Heart left ventricle (tissue), 16 donors: ENCODE measurements around the gene CLCN4. TPM values are rescaled to one million over a fixed set of nuclear protein-coding genes. Genes with fewer than 3 reads are reported as not detected.

Source experiments
- ATAC-seq, 4 donors: fragments of 200-7000 bp; cut with Tn5 transposase; one replicate each; pipeline ENCODE4 v1.9.1; 2020 to 2022; ENCODE audit warnings: moderate library complexity in 4 of 4, mild to moderate bottlenecking in 3 of 4, moderate number of reproducible peaks in 1 of 4
- DNase-seq, 5 donors: peaks; one replicate each; pipeline ENCODE4 v3.0.0-alpha.2; 2020
- H3K27ac ChIP-seq, 12 donors: fragments of 200-600 bp; sonication (generic) in 4 of 12; one replicate each; pipeline versions ENCODE4 v1.5.0 to v1.8.0; 2016 to 2022; ENCODE audit warnings: mild to moderate bottlenecking in 2 of 12
- H3K27me3 ChIP-seq, 9 donors: fragments of 200-600 bp; sonication (generic) in 2 of 9; one replicate each; pipeline versions ENCODE4 v1.5.1 to v1.8.0; 2016 to 2022; ENCODE audit warnings: mild to moderate bottlenecking in 3 of 9
- H3K36me3 ChIP-seq, 9 donors: fragments of 200-600 bp; sonication (generic) in 2 of 9; one replicate each; pipeline versions ENCODE4 v1.5.0 to v1.8.0; 2018 to 2022; ENCODE audit warnings: mild to moderate bottlenecking in 2 of 9
- H3K4me1 ChIP-seq, 12 donors: fragments of 200-600 bp; sonication (generic) in 4 of 12; one replicate each; pipeline versions ENCODE4 v1.5.0 to v1.8.0; 2016 to 2022; ENCODE audit warnings: mild to moderate bottlenecking in 3 of 12
- H3K4me3 ChIP-seq, 12 donors: fragments of 200-600 bp; sonication (generic) in 4 of 12; one replicate each; pipeline versions ENCODE4 v1.5.0 to v1.8.0; 2017 to 2022; ENCODE audit warnings: mild to moderate bottlenecking in 9 of 12, moderate library complexity in 4 of 12
- H3K9me3 ChIP-seq, 12 donors: fragments of 200-600 bp; sonication (generic) in 4 of 12; one replicate each; pipeline versions ENCODE4 v1.5.0 to v1.8.0; 2016 to 2022; ENCODE audit warnings: mild to moderate bottlenecking in 1 of 12
- CTCF ChIP-seq, 12 donors: fragments of 200-600 bp; sonication (generic) in 4 of 12; IDR thresholded peaks; one replicate each; pipeline versions ENCODE4 v1.5.0 to v1.8.0; 2018 to 2022; ENCODE audit warnings: antibody characterized with exemption in 12 of 12, mild to moderate bottlenecking in 5 of 12
- POLR2A ChIP-seq, 2 donors: fragments of 450-650 bp; IDR thresholded peaks; one replicate each; pipeline ENCODE4 v1.6.1; 2017; ENCODE audit warnings: antibody characterized with exemption in 2 of 2, mild to moderate bottlenecking in 2 of 2, moderate library complexity in 2 of 2
- WGBS, 4 donors: extraction: QIAGEN DNeasy Blood & Tissue Kit in 2 of 4; methylation state at CpG; one replicate each; pipeline versions ENCODE4 v1.1.5 to v1.1.7; 2013 to 2018; 5-methylcytosine and 5-hydroxymethylcytosine counted together
- intact Hi-C, 10 donors: fragments of 100-400 bp; cut with DNase I; formaldehyde crosslinking; loops; one replicate each; pipeline versions ENCODE4 v1.11.1 to v1.14.2; 2022
- polyA plus RNA-seq, 2 donors: library from polyadenylated mRNA; stranded (reverse); fragments of 200-250 nt; gene quantifications; one replicate each; pipeline ENCODE4 v1.2.3, GENCODE V29; 2013
- total RNA-seq, 9 donors: library from RNA; depleted of rRNA in 2 of 9; stranded (reverse); fragments of >200 nt in 2 of 9; fragmentation: NEBNext Ultra II Directional in 3 of 9; extraction: Animal tissue kit (Norgen Biotek cat#: 25700) in 3 of 9; gene quantifications; one replicate each; pipeline versions ENCODE4 v1.1.0 to v1.2.4, GENCODE V29; 2016 to 2023
- donor health status: ischemic (EF 13 %, LVEDD 7.1; RV severe dilation, severe dysfunction).
- donor health status: healthy with polysubstance abuse.
- donor health status: DM: no; HTN: yes; CAD: no.
- donor health status: DM: no; HTN: no; CAD: no.
- donor health status: ischemic (EF 25% LVEDD 6.9; RV normal size, moderate dysfunction).
- donor health status: ischemic (EF 25% LVEDD 5.7; RV mildly dilated, moderate dysfunction).
- donor health status: healthy.
- donor health status: DM: yes; HTN: yes; CAD: no.
- donor health status: ischemic (EF 35%, LVEDD 5.7; RV mildly dilated, moderate dysfunction).
- donor health status: nonischemic (EF 11% LVEDD 7.7; RV severe dilation, severe dysfunction).
- donor health status: DM: yes; HTN: yes; CAD: no.
- donor health status: PGD.
- donor health status: ischemic (EF 29% LVEDD 5.4; RV normal size, mild dysfunction).
- donor health status: nonischemic (EF 23%, LVEDD 6.1; RV moderate dilation, normal function).

The CLCN4 gene
- total and polyA plus RNA-seq, 11 donors, result 6.4 to 39.0 (median 29.2) TPM

GRCh38 chrX:10166731-10167151 is 10.0 kb downstream of the CLCN4 start:
- H3K27me3 ChIP-seq, result peaks cover 0 to 4% (median 0%) of the 10 kb centered on the region in 9 donors
- ATAC-seq, result peak; percentile 11 to 68 (median 59)
- intact Hi-C loops, result no loop called here
- WGBS, 4 donors, result 30 to 53% (median 34%) methylated on average over 5 to 8 of the region's 8 CpGs
- peak overlapping the region in 5 of 12 donors; percentile 3 to 66 (median 37) for H3K27ac ChIP-seq
- H3K4me3 ChIP-seq, result no peak overlapping the region
- H3K9me3 ChIP-seq, result no peaks in the 10 kb centered on the region
- TF ChIP-seq CTCF (IDR thresholded peaks at IDR 0.05) (no peak), POLR2A (IDR thresholded peaks at IDR 0.05) (no peak)
- DNase-seq, result peak in 1 of 5 donors; percentile 50
- peaks cover 0 to 18% (median 6%) of the 10 kb centered on the region in 12 donors for H3K4me1 ChIP-seq
- H3K36me3 ChIP-seq, result no peaks in the 10 kb centered on the region

- Histone ChIP-seq H3K4me1 (peaks cover 0 to 18% (median 6%) of the 10 kb centered on the region in 12 donors), H3K36me3 (no peaks in the 10 kb centered on the region), H3K27me3 (peaks cover 0 to 4% (median 0%) of the 10 kb centered on the region in 9 donors), H3K4me3 (no peak overlapping the region), H3K9me3 (no peaks in the 10 kb centered on the region), H3K27ac (peak overlapping the region in 1 of 12 donors; percentile 66)
- 62 to 80% (median 71%) methylated on average over 5 to 6 of the region's 6 CpGs for WGBS, 4 donors
- DNase-seq (no peak), ATAC-seq (no peak)
- TF ChIP-seq POLR2A (IDR thresholded peaks at IDR 0.05) (no peak), CTCF (IDR thresholded peaks at IDR 0.05) (no peak)
- intact Hi-C loops, result no loop called here
Observed at GRCh38 chrX:10167573-10167972, 10.8 kb downstream of the CLCN4 start.

- H3K4me3 ChIP-seq, result no peak overlapping the region
- no peaks in the 10 kb centered on the region for H3K9me3 ChIP-seq
- peak overlapping the region in 1 of 12 donors; percentile 23 for H3K27ac ChIP-seq
- peaks cover 0 to 22% (median 6%) of the 10 kb centered on the region in 12 donors for H3K4me1 ChIP-seq
- intact Hi-C loops, result no loop called here
- no peak for ATAC-seq
- H3K36me3 ChIP-seq, result no peaks in the 10 kb centered on the region
- H3K27me3 ChIP-seq, result peaks cover 0 to 4% (median 0%) of the 10 kb centered on the region in 9 donors
- no peak for DNase-seq
- TF ChIP-seq POLR2A (IDR thresholded peaks at IDR 0.05) (no peak), CTCF (IDR thresholded peaks at IDR 0.05) (no peak)
- WGBS, 4 donors, result 71 to 91% (median 84%) methylated on average over 9 of the region's 9 CpGs
Observed at GRCh38 chrX:10168226-10168625, 11.5 kb downstream of the CLCN4 start.

DNA sequence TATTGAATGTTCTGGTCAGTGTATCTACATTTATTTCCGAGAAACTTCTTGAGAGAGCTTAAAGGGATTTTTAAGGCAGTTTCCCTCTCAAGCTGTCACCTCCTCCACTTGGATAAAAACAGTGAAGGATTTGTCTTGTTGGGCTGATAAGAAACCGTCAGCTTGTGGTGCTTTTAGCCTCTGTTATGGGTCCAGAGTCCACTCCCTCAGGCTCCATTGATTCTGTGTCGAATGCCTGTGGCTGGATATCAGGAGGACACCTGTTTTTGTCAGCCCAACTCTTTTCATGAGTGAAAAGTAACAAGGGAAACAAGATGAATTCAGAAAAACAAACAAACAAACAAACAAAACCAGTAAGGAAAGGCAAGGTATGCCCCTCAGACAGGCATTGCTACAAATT is 12.4 kb downstream of the CLCN4 start:
- no peak for ATAC-seq
- intact Hi-C loops, result no loop called here
- no peak for DNase-seq
- Histone ChIP-seq H3K4me3 (no peak overlapping the region), H3K36me3 (no peaks in the 10 kb centered on the region), H3K27ac (no peak overlapping the region), H3K4me1 (peaks cover 0 to 30% (median 9%) of the 10 kb centered on the region in 12 donors), H3K27me3 (peaks cover 0 to 10% (median 0%) of the 10 kb centered on the region in 9 donors), H3K9me3 (no peaks in the 10 kb centered on the region)
- WGBS, 4 donors, result 58 to 70% (median 61%) methylated on average over 3 of the region's 3 CpGs
- TF ChIP-seq CTCF (IDR thresholded peaks at IDR 0.05) (no peak), POLR2A (IDR thresholded peaks at IDR 0.05) (no peak)
